Parathyroid adenoma (tissue), 2 donors: ENCODE data around the gene QPRT.
"Not testable (repeated sequence)": the region's sequence is repeated elsewhere in the genome, so short reads cannot be mapped to it uniquely, and the experiment has no call there.

Source experiments
- H2AFZ ChIP-seq: fragments of 300-600 bp; sonication (generic); one replicate; pipeline ENCODE4 v1.7.0; 2017; ENCODE audit warnings: antibody characterized with exemption, mild to moderate bottlenecking
- H3K27ac ChIP-seq: fragments of 300-600 bp; sonication (generic); one replicate; pipeline ENCODE4 v1.7.0; 2017
- H3K27me3 ChIP-seq: fragments of 300-600 bp; sonication (generic); one replicate; pipeline ENCODE4 v1.7.0; 2017; ENCODE audit warnings: low read length; ENCODE audit not compliant: control insufficient read depth, insufficient read depth
- H3K36me3 ChIP-seq: fragments of 300-600 bp; sonication (generic); one replicate; pipeline ENCODE4 v1.7.0; 2017; ENCODE audit warnings: low read length; ENCODE audit not compliant: control insufficient read depth, insufficient read depth
- H3K4me1 ChIP-seq: fragments of 300-600 bp; sonication (generic); one replicate; pipeline ENCODE4 v1.7.0; 2017; ENCODE audit warnings: control low read depth
- H3K4me2 ChIP-seq: fragments of 300-600 bp; sonication (generic); one replicate; pipeline ENCODE4 v1.7.0; 2017; ENCODE audit warnings: low read length
- H3K4me3 ChIP-seq: fragments of 300-600 bp; sonication (generic); one replicate; pipeline ENCODE4 v1.7.0; 2017; ENCODE audit warnings: low read depth, low read length
- H3K79me2 ChIP-seq: fragments of 300-600 bp; sonication (generic); one replicate; pipeline ENCODE4 v1.7.0; 2017; ENCODE audit warnings: control low read depth
- H3K9ac ChIP-seq: fragments of 300-600 bp; sonication (generic); one replicate; pipeline ENCODE4 v1.7.0; 2017; ENCODE audit warnings: mild to moderate bottlenecking
- H3K9me3 ChIP-seq: fragments of 300-600 bp; sonication (generic); one replicate; pipeline ENCODE4 v1.7.0; 2017; ENCODE audit warnings: low read length; ENCODE audit not compliant: control insufficient read depth
- TF ChIP-seq, protein P1 (sequence below): fragments of 300-600 bp; sonication (generic); IDR thresholded peaks from one replicate; pipeline ENCODE4 v1.7.0; 2017; ENCODE audit warnings: antibody characterized with exemption, mild to moderate bottlenecking
- donor health status: primary hyperparathyroidism.

Gene QPRT

DNA sequence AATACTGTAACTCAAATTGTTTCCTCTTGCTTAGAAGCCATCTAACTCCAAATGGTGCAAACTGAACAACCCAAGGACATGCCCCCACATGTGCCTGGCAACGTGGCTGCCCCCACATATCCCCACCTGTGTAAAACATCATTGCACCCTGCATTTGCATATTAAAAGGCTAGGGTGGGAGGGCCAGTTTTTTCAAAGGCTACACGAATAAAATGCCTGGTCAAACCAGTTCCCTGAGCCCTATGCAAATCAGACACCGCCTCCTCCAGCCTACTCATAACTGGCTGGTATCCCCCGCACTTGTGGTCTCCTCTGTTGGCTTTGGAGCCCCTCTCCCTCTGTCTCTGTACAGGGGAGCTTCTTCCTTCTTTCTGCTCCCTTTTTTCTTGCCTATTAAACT lies 40.1 kb downstream of the QPRT start:
- Histone ChIP-seq H3K27ac (no peak overlapping the region), H3K9ac (no peak overlapping the region), H2AFZ (no peak overlapping the region), H3K4me2 (no peak overlapping the region), H3K36me3 (no peaks in the 10 kb centered on the region), H3K4me3 (no peak overlapping the region), H3K9me3 (no peaks in the 10 kb centered on the region), H3K4me1 (no peaks in the 10 kb centered on the region), H3K79me2 (no peaks in the 10 kb centered on the region), H3K27me3 (no peaks in the 10 kb centered on the region)
- TF ChIP-seq, protein P1, sequence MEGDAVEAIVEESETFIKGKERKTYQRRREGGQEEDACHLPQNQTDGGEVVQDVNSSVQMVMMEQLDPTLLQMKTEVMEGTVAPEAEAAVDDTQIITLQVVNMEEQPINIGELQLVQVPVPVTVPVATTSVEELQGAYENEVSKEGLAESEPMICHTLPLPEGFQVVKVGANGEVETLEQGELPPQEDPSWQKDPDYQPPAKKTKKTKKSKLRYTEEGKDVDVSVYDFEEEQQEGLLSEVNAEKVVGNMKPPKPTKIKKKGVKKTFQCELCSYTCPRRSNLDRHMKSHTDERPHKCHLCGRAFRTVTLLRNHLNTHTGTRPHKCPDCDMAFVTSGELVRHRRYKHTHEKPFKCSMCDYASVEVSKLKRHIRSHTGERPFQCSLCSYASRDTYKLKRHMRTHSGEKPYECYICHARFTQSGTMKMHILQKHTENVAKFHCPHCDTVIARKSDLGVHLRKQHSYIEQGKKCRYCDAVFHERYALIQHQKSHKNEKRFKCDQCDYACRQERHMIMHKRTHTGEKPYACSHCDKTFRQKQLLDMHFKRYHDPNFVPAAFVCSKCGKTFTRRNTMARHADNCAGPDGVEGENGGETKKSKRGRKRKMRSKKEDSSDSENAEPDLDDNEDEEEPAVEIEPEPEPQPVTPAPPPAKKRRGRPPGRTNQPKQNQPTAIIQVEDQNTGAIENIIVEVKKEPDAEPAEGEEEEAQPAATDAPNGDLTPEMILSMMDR = no peak

DNA sequence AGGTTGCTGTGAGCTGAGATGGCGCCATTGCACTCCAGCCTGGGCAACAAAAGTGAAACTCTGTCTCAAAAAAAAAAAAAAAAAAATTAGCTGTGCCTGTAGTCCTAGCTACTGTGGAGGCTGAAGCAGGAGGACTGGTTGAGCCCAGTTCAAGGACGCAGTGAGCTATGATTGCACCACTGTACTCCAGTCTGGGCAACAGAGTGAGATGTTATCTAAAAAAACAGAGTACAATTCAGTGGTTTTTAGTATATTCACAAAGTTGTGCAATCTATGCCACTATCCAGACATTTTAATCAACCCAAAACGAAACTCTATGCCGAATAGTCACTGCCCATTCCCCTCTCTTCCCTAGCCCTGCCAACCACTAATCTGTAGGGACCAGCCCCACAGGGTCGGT lies 41.7 kb downstream of the QPRT start:
- H3K27ac ChIP-seq = no peak overlapping the region
- no peaks in the 10 kb centered on the region for H3K27me3 ChIP-seq
- no peak overlapping the region for H2AFZ ChIP-seq
- H3K9me3 ChIP-seq = no peaks in the 10 kb centered on the region
- TF ChIP-seq, protein P1 = no peak
- no peak overlapping the region for H3K4me3 ChIP-seq
- no peaks in the 10 kb centered on the region for H3K79me2 ChIP-seq
- no peak overlapping the region for H3K4me2 ChIP-seq
- H3K36me3 ChIP-seq = no peaks in the 10 kb centered on the region
- H3K4me1 ChIP-seq = no peaks in the 10 kb centered on the region
- H3K9ac ChIP-seq = no peak overlapping the region

DNA sequence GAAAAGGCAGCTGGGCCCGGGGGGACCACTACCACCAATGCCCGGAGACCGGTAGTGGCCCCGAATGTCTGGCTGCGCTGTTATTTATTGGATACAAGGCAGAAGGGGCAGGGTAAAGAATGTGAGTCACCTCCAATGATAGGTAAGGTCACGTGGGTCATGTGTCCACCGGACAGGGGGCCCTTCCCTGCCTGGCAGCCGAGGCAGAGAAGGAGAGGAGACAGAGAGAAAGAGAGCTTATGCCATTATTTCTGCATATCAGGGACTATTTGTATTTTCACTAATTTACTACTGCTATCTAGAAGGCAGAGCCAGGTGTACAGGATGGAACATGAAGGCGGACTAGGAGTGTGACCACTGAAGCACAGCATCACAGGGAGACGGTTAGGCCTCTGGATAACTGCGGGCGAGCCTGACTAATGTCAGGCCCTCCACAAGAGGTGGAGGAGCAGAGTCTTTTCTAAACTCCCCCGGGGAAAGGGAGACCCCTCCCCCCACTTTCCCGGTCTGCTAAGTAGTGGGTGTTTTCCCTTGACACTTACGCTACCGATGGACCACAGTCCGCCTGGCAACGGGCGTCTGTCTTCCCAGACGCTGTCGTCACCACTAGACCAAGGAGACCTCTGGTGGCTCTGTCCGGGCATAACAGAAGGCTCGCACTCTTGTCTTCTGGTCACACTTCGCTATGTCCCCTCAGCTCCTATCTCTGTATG lies 42.3 kb downstream of the QPRT start:
- TF ChIP-seq, protein P1 = peak; percentile 63
- H3K4me2 ChIP-seq, H3K9ac ChIP-seq, H3K27me3 ChIP-seq, H3K4me1 ChIP-seq, H3K79me2 ChIP-seq, H3K36me3 ChIP-seq, H3K27ac ChIP-seq, H3K4me3 ChIP-seq, H3K9me3 ChIP-seq: not testable (repeated sequence)
- H2AFZ ChIP-seq = peak overlapping the region; percentile 79

DNA sequence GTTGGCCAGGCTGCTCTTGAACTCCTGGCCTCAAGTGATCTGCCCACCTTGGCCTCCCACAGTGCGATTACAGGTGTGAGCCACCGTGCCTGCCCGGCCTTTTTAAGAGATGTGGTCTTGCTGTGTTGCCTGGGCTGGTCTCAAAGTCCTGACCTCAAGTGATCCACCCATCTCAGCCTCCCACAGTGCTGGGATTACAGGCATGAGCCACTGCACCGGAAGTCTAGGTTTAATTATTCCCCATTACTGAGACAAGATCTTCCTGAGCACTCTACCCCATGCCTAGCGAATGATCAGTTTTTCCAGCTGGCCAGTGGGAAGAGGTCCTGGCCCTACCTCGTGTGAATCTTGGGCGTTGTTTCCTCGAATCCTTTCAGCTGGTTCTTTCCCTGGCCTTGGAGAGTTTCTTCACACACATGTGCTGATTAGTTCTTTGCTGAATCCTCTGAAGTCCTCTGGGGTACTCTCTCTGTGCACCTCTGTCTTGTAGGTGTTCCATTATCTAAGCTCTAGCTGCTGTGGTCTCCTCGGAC lies 47.9 kb downstream of the QPRT start:
- no peak overlapping the region for H3K9ac ChIP-seq
- no peak overlapping the region for H3K27ac ChIP-seq
- TF ChIP-seq, protein P1 = no peak

DNA sequence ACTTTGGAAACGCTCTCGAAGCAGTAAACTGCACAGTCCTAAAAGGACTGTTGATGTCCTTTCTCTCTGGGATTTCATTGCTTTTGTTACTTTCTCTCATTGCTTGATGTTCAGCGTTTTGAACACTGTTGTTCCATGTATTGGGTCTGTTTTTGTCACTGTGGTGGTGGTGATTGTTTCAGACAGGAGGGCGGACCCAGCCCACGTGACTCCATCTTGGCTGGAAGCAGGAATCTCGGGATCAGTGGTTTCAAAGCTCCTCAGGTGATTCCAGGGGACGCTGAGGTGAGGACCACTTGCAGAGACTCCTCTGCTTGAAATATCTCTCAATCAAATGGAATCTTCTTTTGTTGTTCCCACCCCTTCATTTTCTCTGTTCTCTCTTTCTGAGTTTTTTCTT lies 48.5 kb downstream of the QPRT start:
- Histone ChIP-seq H3K9ac (no peak overlapping the region), H3K9me3 (no peaks in the 10 kb centered on the region), H3K36me3 (no peaks in the 10 kb centered on the region), H3K27ac (no peak overlapping the region), H3K4me3 (no peak overlapping the region), H2AFZ (no peak overlapping the region), H3K4me1 (no peaks in the 10 kb centered on the region), H3K79me2 (no peaks in the 10 kb centered on the region), H3K4me2 (no peak overlapping the region), H3K27me3 (no peaks in the 10 kb centered on the region)
- TF ChIP-seq, protein P1 = no peak

More for the DNA sequence above, 47.9 kb downstream of the QPRT start:
- H3K4me3 ChIP-seq = no peak overlapping the region
- H3K27me3 ChIP-seq = no peaks in the 10 kb centered on the region
- H3K9me3 ChIP-seq = no peaks in the 10 kb centered on the region
- H3K79me2 ChIP-seq = no peaks in the 10 kb centered on the region
- no peaks in the 10 kb centered on the region for H3K4me1 ChIP-seq
- no peak overlapping the region for H3K4me2 ChIP-seq
- H2AFZ ChIP-seq = no peak overlapping the region
- H3K36me3 ChIP-seq = no peaks in the 10 kb centered on the region
